K562 (cell line): ENCODE measurements around the gene AFDN. TPM values are rescaled to one million over a fixed set of nuclear protein-coding genes. Genes with fewer than 3 reads are reported as not detected.
A peak's percentile ranks its signal among the peaks of the same experiment; 100 is the strongest.

Source experiments
- MAZ ChIP-seq, 2 experiments: fragments of 450-650 bp in 1 of 2; sonication (generic) in 1 of 2; formaldehyde crosslinking; IDR thresholded peaks in 1 of 2; conservative IDR thresholded peaks in 1 of 2; 2 replicates each; pipeline versions ENCODE4 v1.4.0 to v1.5.0; 2020; ENCODE audit warnings: mild to moderate bottlenecking in 1 of 2, missing genetic modification reagents in 1 of 2
- RERE ChIP-seq: sonication (generic); formaldehyde crosslinking; IDR thresholded peaks from 2 replicates; pipeline ENCODE4 v1.8.0; 2023; ENCODE audit warnings: missing genetic modification reagents, mild to moderate bottlenecking, borderline replicate concordance
- ZFP1 ChIP-seq: fragments of 450-650 bp; formaldehyde crosslinking; IDR thresholded peaks from 2 replicates; pipeline ENCODE4 v1.4.0; 2020; ENCODE audit warnings: mild to moderate bottlenecking, mixed read lengths
- polyA plus RNA-seq, 8 experiments: library from polyadenylated mRNA; depleted of rRNA in 4 of 8; stranded (reverse) in 5 of 8; unstranded in 3 of 8; fragments of >200 nt; fragmentation: Nextera tagmentation in 2 of 8; fragmentation: Illumina TruSeq in 1 of 8; extraction: Ambion mirVana in 2 of 8; extraction: Trizol in 1 of 8; gene quantifications; 2 replicates each; pipeline versions ENCODE4 v1.2.1 to v1.2.3, GENCODE V29; 2011 to 2014; ENCODE audit warnings: inconsistent platforms in 1 of 8, missing spikeins in 1 of 8
- total RNA-seq, 7 experiments: library from RNA; depleted of rRNA in 6 of 7; stranded (reverse); fragments of >200 nt in 6 of 7; fragmentation: Illumina TruSeq in 2 of 7; extraction: Trizol in 2 of 7; gene quantifications; 2 replicates each; pipeline versions ENCODE4 v1.2.1 to v1.2.3, GENCODE V29; 2011 to 2021; ENCODE audit warnings: low replicate concordance in 1 of 7

Gene AFDN
- total and polyA plus RNA-seq, 9 of the 15 experiments (the other 6 are each of a cell fraction or from before 2014, with no cell fraction given) = 7.2 to 129 (median 105) TPM

DNA sequence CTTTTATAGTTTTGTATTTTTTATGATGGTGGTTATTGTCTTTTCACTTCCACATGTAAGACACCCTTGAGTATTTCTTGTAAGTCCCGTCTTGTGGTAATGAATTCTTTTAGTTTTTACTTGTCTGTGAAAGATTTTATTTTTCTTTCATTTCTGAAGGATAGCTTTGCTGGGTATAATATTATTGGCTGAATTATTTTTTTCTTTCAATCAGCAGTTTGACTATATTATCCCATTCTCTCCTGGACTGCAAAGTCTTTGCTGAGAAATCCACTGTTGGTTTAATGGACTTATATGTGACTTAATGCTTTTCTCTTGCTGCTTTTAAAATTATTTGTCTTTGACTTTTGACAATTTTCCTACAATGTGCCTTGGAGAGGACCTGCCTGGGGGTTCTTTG lies 184.6 kb downstream of the AFDN start (continued):
- TF ChIP-seq RERE (CRISPR knock-in tag) (no peak), MAZ (CRISPR knock-in tag; conservative IDR thresholded peaks at IDR 0.05 in 1 of 2, IDR thresholded peaks at IDR 0.05 in 1 of 2) (no peak), ZFP1 (peak; percentile 78)
